GM18868 (cell line): ENCODE measurements around the gene CEACAM18.
"Not testable (repeated sequence)": the region's sequence is repeated elsewhere in the genome, so short reads cannot be mapped to it uniquely, and the experiment has no call there.

ENCODE experiments used
- ATAC-seq: cut with Tn5 transposase; IDR thresholded peaks from one replicate; pipeline ENCODE4 v1.9.1; 2021; ENCODE audit warnings: mild to moderate bottlenecking, moderate library complexity; ENCODE audit not compliant: unreplicated experiment

The CEACAM18 gene

GRCh38 chr19:51460164-51460992 lies 18.0 kb upstream of the CEACAM18 start:
- ATAC-seq = no peak

GRCh38 chr19:51461723-51462161 lies 16.6 kb upstream of the CEACAM18 start:
- ATAC-seq = no peak

GRCh38 chr19:51462276-51462675 lies 16.1 kb upstream of the CEACAM18 start:
- ATAC-seq = no peak

- ATAC-seq = no peak
Observed at GRCh38 chr19:51462681-51463080, 15.7 kb upstream of the CEACAM18 start.

GRCh38 chr19:51463976-51464581 lies 14.3 kb upstream of the CEACAM18 start:
- ATAC-seq = not testable (repeated sequence)

GRCh38 chr19:51466723-51467122 lies 11.6 kb upstream of the CEACAM18 start:
- no peak for ATAC-seq

GRCh38 chr19:51467864-51468544 lies 10.3 kb upstream of the CEACAM18 start:
- ATAC-seq = no peak

GRCh38 chr19:51468545-51468920 lies 9.8 kb upstream of the CEACAM18 start:
- no peak for ATAC-seq

- no peak for ATAC-seq
Observed at GRCh38 chr19:51469162-51469561, 9.2 kb upstream of the CEACAM18 start.

- no peak for ATAC-seq
Observed at GRCh38 chr19:51469629-51470028, 8.7 kb upstream of the CEACAM18 start.

GRCh38 chr19:51470966-51471365 lies 7.4 kb upstream of the CEACAM18 start:
- no peak for ATAC-seq

GRCh38 chr19:51471527-51471926 lies 6.8 kb upstream of the CEACAM18 start:
- no peak for ATAC-seq

- ATAC-seq = no peak
Observed at GRCh38 chr19:51472607-51473006, 5.7 kb upstream of the CEACAM18 start.

- ATAC-seq = no peak
Observed at GRCh38 chr19:51473009-51473707, 5.2 kb upstream of the CEACAM18 start.

- no peak for ATAC-seq
Observed at GRCh38 chr19:51476164-51476563, 2.2 kb upstream of the CEACAM18 start.

GRCh38 chr19:51477344-51477743 lies 995 bp upstream of the CEACAM18 start:
- no peak for ATAC-seq

GRCh38 chr19:51479531-51480331 lies 1.4 kb downstream of the CEACAM18 start:
- ATAC-seq = no peak

- no peak for ATAC-seq
Observed at GRCh38 chr19:51480590-51480989, 2.3 kb downstream of the CEACAM18 start.

- ATAC-seq = no peak
Observed at GRCh38 chr19:51485960-51486660, 7.8 kb downstream of the CEACAM18 start.

- ATAC-seq = no peak
Observed at GRCh38 chr19:51488491-51488890, 10.2 kb downstream of the CEACAM18 start.
